IPS DF 6.9 (cell line): ENCODE results near the gene MYBPH.

Experiments
- DNase-seq: peaks from one replicate; pipeline ENCODE4 v3.0.0-alpha.2; 2013; ENCODE audit warnings: low read depth, low spot score
- H3K27ac ChIP-seq: one replicate; pipeline ENCODE4 v1.5.1; 2013; ENCODE audit warnings: low read length, control low read depth
- H3K27me3 ChIP-seq: 2 replicates; pipeline ENCODE4 v1.6.1; 2013; ENCODE audit warnings: mild to moderate bottlenecking, low read length; ENCODE audit not compliant: control insufficient read depth, insufficient read depth
- H3K36me3 ChIP-seq: 2 replicates; pipeline ENCODE4 v1.6.1; 2013; ENCODE audit warnings: low read length; ENCODE audit not compliant: control insufficient read depth, insufficient read depth
- H3K4me1 ChIP-seq: 2 replicates; pipeline ENCODE4 v1.6.1; 2013; ENCODE audit warnings: low read length; ENCODE audit not compliant: control insufficient read depth, insufficient read depth
- H3K4me3 ChIP-seq: 2 replicates; pipeline ENCODE4 v1.5.1; 2013; ENCODE audit warnings: mild to moderate bottlenecking, low read length
- H3K9me3 ChIP-seq: 2 replicates; pipeline ENCODE4 v1.6.1; 2013; ENCODE audit warnings: low read length, inconsistent platforms; ENCODE audit not compliant: control insufficient read depth, insufficient read depth
- WGBS: extraction: QIAGEN DNeasy Blood & Tissue Kit; methylation state at CpG from one replicate; pipeline ENCODE4 v1.1.7; 2013; ENCODE audit warnings: mixed read lengths, missing lambda C conversion rate; ENCODE audit not compliant: insufficient read length, insufficient coverage; 5-methylcytosine and 5-hydroxymethylcytosine counted together

MYBPH gene

GRCh38 chr1:203121186-203122015 is 54.2 kb downstream of the MYBPH start:
- Histone ChIP-seq H3K36me3 (no peaks in the 10 kb centered on the region), H3K9me3 (no peaks in the 10 kb centered on the region), H3K27ac (no peak overlapping the region), H3K4me1 (peaks cover 2% of the 10 kb centered on the region; the same call in 1 of the 2 replicates), H3K27me3 (no peaks in the 10 kb centered on the region), H3K4me3 (no peak overlapping the region)
- DNase-seq = no peak
- no CpG with 5 or more reads among the region's 11 CpGs for WGBS

GRCh38 chr1:203120325-203121153 is 55.1 kb downstream of the MYBPH start:
- Histone ChIP-seq H3K27ac (no peak overlapping the region), H3K4me1 (no peaks in the 10 kb centered on the region), H3K9me3 (no peaks in the 10 kb centered on the region), H3K27me3 (no peaks in the 10 kb centered on the region), H3K36me3 (no peaks in the 10 kb centered on the region), H3K4me3 (no peak overlapping the region)
- DNase-seq = no peak
- no CpG with 5 or more reads among the region's 7 CpGs for WGBS
